Measurements from ENCODE around the gene NRCAM.

The NRCAM gene

GRCh38 chr7:108193594-108194498 lies 262.4 kb downstream of the NRCAM start:
- no peak for DNase-seq

GRCh38 chr7:108190891-108191290 lies 265.3 kb downstream of the NRCAM start:
- no peak for DNase-seq

- no peak for DNase-seq
Measured at GRCh38 chr7:108189733-108190388, 266.4 kb downstream of the NRCAM start.

GRCh38 chr7:108188724-108189123 lies 267.5 kb downstream of the NRCAM start:
- DNase-seq: no peak

GRCh38 chr7:108181073-108181985 lies 274.9 kb downstream of the NRCAM start:
- no peak for DNase-seq

- DNase-seq: no peak
Measured at GRCh38 chr7:108178398-108178797, 277.8 kb downstream of the NRCAM start.

- DNase-seq: no peak
Measured at GRCh38 chr7:108171164-108171563, 285.1 kb downstream of the NRCAM start.

GRCh38 chr7:108170251-108170650 lies 286.0 kb downstream of the NRCAM start:
- DNase-seq: no peak

GRCh38 chr7:108167460-108167859 lies 288.8 kb downstream of the NRCAM start:
- DNase-seq: no peak

- no peak for DNase-seq
Measured at GRCh38 chr7:108166687-108167086, 289.5 kb downstream of the NRCAM start.

- no peak for DNase-seq
Measured at GRCh38 chr7:108165723-108166122, 290.5 kb downstream of the NRCAM start.

- DNase-seq: no peak
Measured at GRCh38 chr7:108164946-108165345, 291.3 kb downstream of the NRCAM start.

- DNase-seq: no peak
Measured at GRCh38 chr7:108164342-108164741, 291.9 kb downstream of the NRCAM start.

- DNase-seq: no peak
Measured at GRCh38 chr7:108158776-108159175, 297.5 kb downstream of the NRCAM start.

- no peak for DNase-seq
Measured at GRCh38 chr7:108157606-108158335, 298.5 kb downstream of the NRCAM start.

- no peak for DNase-seq
Measured at GRCh38 chr7:108156897-108157605, 299.2 kb downstream of the NRCAM start.

- DNase-seq: no peak
Measured at GRCh38 chr7:108152198-108152597, 304.0 kb downstream of the NRCAM start.

GRCh38 chr7:108149908-108150307 lies 306.3 kb downstream of the NRCAM start:
- no peak for DNase-seq

GRCh38 chr7:108149119-108149518 lies 307.1 kb downstream of the NRCAM start:
- DNase-seq: no peak

GRCh38 chr7:108147031-108147563 lies 309.1 kb downstream of the NRCAM start:
- DNase-seq: no peak

- no peak for DNase-seq
Measured at GRCh38 chr7:108146070-108146842, 310.0 kb downstream of the NRCAM start.

Measured in effector CD8-positive, alpha-beta T cell (primary cell).